H54 (cell line): ENCODE measurements around the gene SLFN5.
A peak's percentile ranks its signal among the peaks of the same experiment; 100 is the strongest.
"Not testable (repeated sequence)": the region's sequence is repeated elsewhere in the genome, so short reads cannot be mapped to it uniquely, and the experiment has no call there.

Source experiments
- DNase-seq: peaks from one replicate; pipeline ENCODE4 v3.0.0; 2011; ENCODE audit warnings: low spot score, mixed read lengths; ENCODE audit not compliant: insufficient read length
- FAIRE-seq: peaks from 3 replicates; lab custom pipeline; 2011; peaks lifted over from hg19 to GRCh38; lab: Jason Lieb, UNC
- POLR2A ChIP-seq: IDR thresholded peaks from 2 replicates; pipeline ENCODE4 v1.6.1; 2011; ENCODE audit warnings: low read depth, mild to moderate bottlenecking, low read length

SLFN5 gene

DNA sequence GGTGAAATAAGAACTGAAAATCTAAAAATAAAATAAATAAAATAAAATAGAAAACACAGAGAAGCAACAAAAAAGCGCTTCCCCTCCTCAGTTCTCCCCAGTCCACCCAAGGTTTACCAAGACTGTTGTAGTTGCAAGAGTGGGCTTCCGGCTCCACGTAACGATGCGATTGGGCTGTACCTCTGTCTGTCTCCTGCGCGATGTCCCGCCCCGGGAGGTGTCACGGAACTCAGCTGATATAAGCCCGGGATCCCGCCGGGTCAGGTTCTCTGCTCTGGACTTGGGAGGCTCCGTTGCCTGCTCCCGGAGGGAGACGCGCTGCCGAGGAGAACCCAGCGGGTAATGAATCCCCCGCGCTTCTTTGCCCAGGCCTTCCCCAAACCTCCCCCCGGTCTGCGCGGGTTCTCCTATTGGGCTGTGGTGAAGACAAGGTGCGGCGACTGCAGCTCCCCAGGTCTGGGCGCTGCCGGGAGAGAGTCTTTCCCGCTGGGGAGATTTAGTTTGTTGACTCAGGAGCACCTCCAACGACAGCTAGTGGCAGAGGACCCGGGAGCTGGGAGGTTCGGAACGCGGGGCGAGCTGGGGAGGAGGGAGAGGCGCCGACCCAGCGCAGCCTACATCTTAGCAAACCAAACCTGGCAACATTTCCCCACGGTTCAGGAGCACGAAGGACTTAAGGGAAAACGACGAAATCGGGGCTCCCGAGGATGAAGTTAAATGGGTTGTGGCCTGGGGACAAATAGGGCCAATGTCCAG lies at the start of gene SLFN5:
Gene SLFN5, plus strand, starts transcription at position 268 of the 756 bp plus-strand sequence. CDS start 15,619 bp downstream, outside the sequence.
- DNase-seq (peak; percentile 78), FAIRE-seq (no peak)
- TF ChIP-seq POLR2A = peak; percentile 92

DNA sequence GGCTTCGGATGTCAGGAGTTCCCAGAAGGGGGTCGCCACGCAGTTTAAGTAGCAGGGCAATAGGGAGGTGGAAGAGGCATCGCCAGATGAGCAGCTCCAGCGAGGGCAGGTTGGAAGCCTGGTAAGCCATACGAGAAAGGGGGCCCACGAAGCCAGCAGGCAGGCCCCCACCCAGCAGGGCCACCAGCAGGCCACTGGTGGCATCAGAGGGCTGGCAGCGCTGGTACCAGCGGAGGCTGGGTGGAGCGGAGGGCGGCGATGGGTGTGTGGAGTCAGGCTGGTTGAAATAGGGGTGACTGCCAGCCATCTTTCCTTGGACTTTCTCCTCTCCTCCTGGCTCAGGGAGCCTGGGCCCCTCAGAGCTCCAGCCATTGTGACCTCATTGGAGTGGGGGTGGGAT lies 48.9 kb upstream of the SLFN5 start, which contains the start of gene SLC35G3:
Gene SLC35G3, minus strand, starts transcription at position 393 of the 400 bp plus-strand sequence. Its CDS starts 86 bp downstream, at position 307.
- not testable (repeated sequence) for DNase-seq, FAIRE-seq

DNA sequence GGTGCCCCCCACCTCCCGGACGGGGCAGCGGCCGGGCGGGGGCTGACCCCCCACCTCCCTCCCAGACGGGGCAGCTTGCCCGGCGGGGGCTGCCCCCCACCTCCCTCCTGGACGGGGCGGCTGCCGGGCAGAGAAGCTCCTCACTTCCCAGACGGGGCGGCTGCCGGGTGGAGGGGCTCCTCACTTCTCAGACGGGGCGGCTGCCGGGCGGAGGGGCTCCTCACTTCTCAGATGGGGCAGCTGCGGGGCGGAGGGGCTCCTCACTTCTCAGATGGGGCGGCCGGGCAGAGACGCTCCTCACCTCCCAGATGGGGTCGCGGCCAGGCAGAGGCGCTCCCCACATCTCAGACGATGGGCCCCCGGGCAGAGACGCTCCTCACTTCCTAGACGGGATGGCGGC lies 47.8 kb upstream of the SLFN5 start:
- FAIRE-seq = not testable (repeated sequence)

DNA sequence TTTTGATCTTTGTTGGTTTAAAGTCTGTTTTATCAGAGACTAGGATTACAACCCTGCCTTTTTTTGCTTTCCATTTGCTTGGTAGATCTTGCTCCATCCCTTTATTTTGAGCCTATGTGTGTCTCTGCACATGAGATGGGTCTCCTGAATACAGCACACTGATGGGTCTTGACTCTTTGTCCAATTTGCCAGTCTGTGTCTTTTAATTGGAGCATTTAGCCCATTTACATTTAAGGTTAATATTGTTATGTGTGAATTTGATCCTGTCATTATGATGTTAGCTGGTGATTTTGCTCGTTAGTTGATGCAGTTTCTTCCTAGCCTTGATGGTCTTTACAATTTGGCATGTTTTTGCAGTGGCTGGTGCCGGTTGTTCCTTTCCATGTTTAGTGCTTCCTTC lies 40.3 kb upstream of the SLFN5 start:
- FAIRE-seq, DNase-seq: not testable (repeated sequence)

More for the DNA sequence above, 47.8 kb upstream of the SLFN5 start:
- DNase-seq = not testable (repeated sequence)

DNA sequence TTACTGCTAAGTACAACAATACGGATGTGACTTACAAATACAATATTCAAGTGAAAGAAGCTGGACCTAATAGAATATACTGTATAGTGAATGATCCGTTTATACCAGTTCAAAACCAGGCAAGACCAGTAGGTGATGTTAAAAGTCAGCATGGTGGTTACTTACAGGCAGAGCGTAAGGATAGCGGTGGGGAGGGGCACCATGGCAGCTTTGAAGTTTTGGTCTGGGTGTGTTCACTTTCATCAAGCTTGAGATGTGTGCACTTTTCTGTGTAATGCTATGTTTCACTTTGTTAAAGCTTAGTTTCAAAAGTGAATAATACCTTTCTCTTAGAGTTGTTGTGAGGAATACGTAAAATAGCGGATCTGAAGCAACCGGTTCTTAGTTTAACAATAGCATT lies 32.1 kb upstream of the SLFN5 start:
- DNase-seq (no peak), FAIRE-seq (no peak)

DNA sequence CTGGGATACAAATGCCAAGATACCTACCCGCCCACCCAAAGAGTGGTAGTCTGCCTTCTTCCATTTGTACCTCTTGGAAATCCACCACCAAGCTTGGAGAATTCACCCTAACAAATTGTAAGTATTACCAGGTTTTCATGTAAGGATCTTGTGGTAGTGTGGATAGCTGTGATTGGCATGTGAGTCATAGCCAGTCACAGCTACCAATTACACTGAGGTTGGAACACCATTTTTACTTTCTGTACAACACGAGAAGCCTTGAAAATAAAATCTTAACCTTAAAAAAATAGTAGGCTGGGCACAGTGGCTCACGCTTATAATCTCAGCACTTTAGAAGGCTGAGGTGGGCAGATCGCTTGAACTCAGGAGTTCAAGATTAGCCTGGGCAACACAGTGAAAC lies 30.2 kb upstream of the SLFN5 start:
- TF ChIP-seq POLR2A = no peak
- no peak for FAIRE-seq
- no peak for DNase-seq

More for the DNA sequence above, 32.1 kb upstream of the SLFN5 start:
- no peak for TF ChIP-seq POLR2A

DNA sequence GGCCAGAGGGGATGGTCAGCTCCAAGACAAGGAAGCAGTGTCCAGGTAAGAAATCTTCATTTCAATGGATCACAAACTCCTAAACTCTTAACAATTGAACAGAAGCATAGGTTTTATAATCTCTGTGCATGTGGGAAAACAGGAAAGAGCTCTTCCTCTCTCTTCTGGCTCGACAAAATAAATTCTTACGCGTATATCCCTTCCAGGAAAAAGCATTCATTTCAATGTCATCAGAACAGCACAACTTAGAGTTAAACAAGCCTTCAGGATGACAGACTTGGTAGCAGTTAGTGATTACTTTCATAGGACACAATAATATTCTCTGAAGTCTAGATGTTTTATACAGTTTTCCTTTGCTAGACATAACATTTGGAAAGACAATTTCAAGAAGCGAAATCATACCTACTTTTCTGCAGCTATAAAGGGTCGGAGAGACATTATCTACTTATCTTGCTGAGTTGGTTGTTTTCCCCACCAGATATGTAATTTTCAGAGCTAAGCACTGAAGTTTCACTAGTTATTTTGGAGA lies 29.4 kb upstream of the SLFN5 start:
- no peak for FAIRE-seq
- no peak for DNase-seq
- no peak for TF ChIP-seq POLR2A

DNA sequence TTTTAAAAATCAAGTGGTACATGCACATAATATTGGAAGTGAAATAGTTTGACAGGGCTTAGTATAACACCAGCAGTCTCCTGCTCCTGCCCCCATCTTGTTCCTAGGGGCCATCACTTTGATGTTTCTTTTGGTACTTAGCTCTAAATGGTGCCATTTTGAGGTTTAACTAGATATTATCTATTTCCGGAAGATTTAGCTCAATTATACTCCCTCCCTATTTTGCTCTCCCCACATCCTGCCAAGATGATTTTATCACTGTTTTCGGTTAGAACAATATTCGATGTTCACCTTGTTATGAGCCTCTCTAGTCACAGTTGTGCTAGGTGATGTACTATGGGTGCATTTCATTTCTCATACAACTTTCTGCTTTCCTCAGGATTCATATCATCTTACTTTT lies 28.7 kb upstream of the SLFN5 start:
- DNase-seq = no peak
- no peak for TF ChIP-seq POLR2A
- no peak for FAIRE-seq

DNA sequence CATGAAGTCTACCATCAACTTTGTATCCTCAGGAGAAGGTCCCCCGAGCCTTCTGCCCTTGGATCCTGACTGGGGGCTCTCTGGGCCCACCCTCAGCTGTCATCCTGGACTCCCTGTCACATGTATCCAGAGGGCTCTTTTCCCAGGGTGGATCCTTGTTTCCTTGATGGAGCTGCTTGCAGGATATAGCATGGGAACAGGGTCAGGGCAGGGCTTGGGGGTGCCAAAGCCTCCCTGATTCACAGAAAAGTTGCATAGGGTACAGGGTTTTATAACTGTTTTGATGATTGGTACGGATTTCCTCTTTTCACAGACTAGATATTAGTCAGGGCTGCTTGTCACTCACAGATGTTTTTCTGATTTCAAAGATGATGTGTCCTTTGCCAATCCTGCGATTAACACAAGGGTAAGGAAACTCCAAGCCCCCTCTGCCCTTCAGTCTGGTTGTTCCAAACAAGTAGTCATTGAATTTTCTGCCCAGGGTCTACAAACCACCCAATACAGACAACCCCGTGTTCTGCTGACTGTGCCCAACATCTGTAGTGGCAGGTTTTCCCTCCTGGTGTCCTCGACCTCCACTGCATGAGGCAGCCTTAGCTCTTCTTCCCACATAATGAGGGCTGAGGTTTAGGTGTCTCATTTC lies 28.1 kb upstream of the SLFN5 start:
- FAIRE-seq = no peak
- no peak for TF ChIP-seq POLR2A

DNA sequence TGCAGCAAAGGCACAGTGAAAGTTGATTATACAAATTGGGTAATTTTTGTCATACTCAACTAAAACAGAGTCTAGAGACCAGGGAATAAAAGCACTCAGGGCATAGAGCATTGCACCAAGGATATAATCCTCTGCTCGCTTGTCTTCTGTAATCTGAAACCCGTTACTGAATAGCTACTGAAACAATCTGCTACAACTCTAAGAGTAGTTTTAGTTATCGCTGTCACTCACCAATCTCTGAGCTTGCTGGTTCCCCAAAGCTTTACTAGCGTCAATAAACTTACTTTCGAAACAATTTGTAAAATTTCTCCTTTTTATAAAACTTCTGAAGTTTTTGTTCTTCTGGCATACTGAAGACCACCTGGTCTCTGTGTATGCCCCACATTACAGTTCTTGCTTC lies 25.8 kb upstream of the SLFN5 start:
- DNase-seq (no peak), FAIRE-seq (no peak)
- TF ChIP-seq POLR2A = no peak

More for the DNA sequence above, 28.1 kb upstream of the SLFN5 start:
- no peak for DNase-seq

DNA sequence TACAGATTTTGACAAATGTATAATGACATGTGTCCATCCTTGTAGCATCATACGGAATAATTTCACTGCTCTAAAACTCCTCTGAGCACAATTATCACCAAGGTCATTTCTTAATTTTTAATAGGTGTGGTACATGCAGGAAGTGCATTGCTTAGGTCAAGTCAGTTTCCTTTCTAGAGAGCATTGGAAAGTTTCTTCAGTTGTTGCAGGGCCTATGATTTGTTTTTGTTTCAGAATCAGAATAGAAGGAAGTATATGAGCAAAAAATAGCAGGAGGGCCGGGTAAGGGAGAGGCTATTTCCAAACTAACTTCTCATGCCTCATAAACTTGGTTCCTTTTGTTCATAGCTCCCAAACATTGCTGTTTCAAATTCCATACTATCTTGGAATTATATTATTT lies 24.0 kb upstream of the SLFN5 start:
- DNase-seq (no peak), FAIRE-seq (no peak)
- no peak for TF ChIP-seq POLR2A

DNA sequence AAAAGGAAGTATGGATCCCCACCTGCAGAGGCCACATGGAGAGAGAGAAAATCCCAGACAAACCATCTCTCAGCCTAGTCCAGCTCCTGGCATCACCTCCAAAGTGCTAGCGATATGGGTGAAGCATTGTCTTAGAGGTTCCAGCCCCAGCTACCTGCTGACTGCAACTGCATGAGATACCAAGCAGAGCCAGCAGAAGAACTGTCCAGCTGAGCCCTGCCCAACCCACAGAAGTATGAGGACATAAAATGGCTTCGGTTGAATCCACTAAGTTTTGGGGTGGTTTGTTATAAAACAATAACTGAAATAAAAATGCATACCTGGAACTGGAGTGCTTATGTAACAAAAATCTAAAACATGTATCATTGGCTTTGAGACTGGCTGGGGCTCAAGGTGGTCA lies 20.4 kb upstream of the SLFN5 start:
- DNase-seq (no peak), FAIRE-seq (no peak)

DNA sequence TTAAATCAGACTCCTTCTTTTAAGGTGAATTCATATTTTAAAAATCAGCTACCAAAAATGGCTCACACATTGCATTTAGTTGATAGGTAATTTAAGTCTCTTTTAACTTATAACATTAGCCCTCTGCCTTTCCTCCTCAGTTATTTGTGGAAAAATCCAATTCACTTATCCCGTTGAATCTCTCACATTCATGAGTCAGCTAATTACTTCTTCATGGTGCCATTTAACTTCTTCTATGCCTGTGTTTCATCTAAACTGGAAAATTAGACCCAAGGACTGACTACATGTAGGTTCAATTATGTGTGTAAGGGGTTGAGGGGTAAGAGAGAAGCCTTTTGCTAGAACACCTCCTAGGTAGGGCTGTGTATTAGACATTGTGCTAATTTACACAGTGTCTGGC lies 18.4 kb upstream of the SLFN5 start:
- TF ChIP-seq POLR2A = no peak
- FAIRE-seq (no peak), DNase-seq (no peak)

More for the DNA sequence above, 20.4 kb upstream of the SLFN5 start:
- no peak for TF ChIP-seq POLR2A

DNA sequence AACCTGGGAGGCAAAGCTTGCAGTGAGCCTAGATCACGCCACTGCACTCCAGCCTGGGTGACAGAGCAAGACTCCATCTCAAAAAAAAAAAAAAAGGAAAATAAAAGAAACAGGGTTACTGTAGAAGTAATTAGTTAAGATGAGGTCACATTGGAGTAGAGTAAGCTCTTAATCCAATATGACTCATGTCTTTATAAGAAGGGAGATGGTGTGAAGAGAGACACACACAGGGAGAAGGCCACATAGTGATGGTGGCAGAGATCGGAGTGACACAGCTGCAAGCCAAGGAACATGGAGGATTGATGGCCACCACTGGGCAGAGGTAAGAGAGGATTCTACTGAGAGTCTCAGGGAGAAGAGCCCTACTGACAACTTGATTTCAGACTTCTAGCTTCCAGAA lies 15.3 kb upstream of the SLFN5 start:
- FAIRE-seq (no peak), DNase-seq (no peak)
- TF ChIP-seq POLR2A = no peak
